Ascending aorta (tissue), 2 donors: ENCODE data around the gene RPL7A. TPM values are rescaled to one million over a fixed set of nuclear protein-coding genes. Genes with fewer than 3 reads are reported as not detected.

Experiments used
- DNase-seq, 2 donors: peaks; one replicate each; pipeline ENCODE4 v3.0.0-alpha.2; 2019; ENCODE audit warnings: low spot score in 2 of 2
- H3K27ac ChIP-seq, 2 donors: fragments of 200-600 bp; sonication (generic); one replicate each; pipeline ENCODE4 v1.5.1; 2016 to 2017; ENCODE audit warnings: mild to moderate bottlenecking in 1 of 2
- H3K27me3 ChIP-seq: fragments of 200-600 bp; sonication (generic); one replicate; pipeline ENCODE4 v1.5.1; 2017
- H3K36me3 ChIP-seq, 2 donors: fragments of 200-600 bp; sonication (generic); one replicate each; pipeline ENCODE4 v1.5.1; 2016
- H3K4me1 ChIP-seq, 2 donors: fragments of 200-600 bp; sonication (generic); one replicate each; pipeline ENCODE4 v1.5.1; 2016 to 2017; ENCODE audit warnings: mild to moderate bottlenecking in 1 of 2
- H3K4me3 ChIP-seq, 2 donors: fragments of 200-600 bp; sonication (generic); one replicate each; pipeline ENCODE4 v1.5.1; 2016 to 2017; ENCODE audit warnings: mild to moderate bottlenecking in 1 of 2
- H3K9me3 ChIP-seq, 2 donors: fragments of 200-600 bp; sonication (generic); one replicate each; pipeline ENCODE4 v1.5.1; 2016
- intact Hi-C: fragments of 100-400 bp; cut with DNase I; formaldehyde crosslinking; loops from one replicate; pipeline ENCODE4 v1.15.1; 2023
- total RNA-seq: library from RNA; depleted of rRNA; stranded (reverse); fragments of >200 nt; gene quantifications from one replicate; pipeline ENCODE4 v1.1.0, GENCODE V29; 2016
- TF ChIP-seq, protein P1 (sequence below), 3 experiments: fragments of 200-600 bp in 2 of 3; fragments of 450-650 bp in 1 of 3; sonication (generic) in 2 of 3; IDR thresholded peaks; one replicate each; pipeline ENCODE4 v1.5.1; 2016 to 2019; ENCODE audit warnings: antibody characterized with exemption in 3 of 3, mild to moderate bottlenecking in 1 of 3, moderate library complexity in 1 of 3

RPL7A gene
- total RNA-seq, 1 donor from 2014 or later: 1,203 TPM

DNA sequence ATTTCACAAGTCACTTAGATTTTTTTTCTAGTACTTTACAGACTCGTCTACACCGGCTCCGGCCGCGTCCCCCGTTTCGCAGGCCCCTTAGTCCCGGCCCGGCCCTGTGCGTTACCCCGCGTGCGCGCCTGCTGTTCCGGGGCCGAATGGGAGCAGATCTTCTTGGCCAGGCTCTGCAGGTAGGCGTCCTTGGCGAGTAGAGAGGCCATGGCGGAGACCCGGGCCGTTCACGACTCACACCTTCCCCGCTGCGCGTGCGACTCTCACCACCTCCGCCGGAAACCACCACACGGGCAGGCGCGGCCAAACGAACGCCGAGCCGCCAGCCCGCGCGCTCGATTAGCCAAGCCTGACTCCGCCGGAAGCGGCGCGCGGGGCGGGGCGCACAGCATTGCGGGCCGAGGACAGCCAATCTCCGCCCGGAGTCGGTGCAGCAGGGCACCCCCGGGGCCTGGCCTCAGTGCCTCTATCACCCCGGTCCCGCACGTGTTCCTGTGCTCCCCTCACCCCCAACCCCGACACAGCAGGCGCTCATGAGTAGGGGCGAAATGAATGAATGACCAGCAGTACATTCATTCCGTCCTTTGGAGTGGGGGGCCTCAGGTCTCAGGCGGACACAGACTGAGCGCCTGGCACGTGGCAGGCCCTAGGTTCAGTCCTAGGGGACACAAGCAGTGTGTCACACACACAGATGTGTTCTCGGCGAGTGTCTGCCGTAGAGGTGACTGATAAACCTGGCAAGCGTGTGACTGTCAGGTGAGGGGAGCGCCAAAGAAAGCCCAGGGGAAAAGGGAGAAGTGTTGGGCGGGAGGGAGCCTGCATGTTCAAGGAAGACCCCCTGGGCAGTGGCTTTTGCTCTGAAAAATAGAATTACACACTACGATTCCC, 11.8 kb upstream of the RPL7A start, which contains the start of gene SURF6:
SURF6 (minus strand) TSS at position 265 of the 888 bp plus-strand sequence; CDS start at position 209, 56 bp downstream.
- intact Hi-C loops: loop anchor here (1.0 to 5.0 kb wide), 5 partner anchors 12 to 689 kb away; partner anchors contain the start of genes BRD3OS, GTF3C5, MED22 and RPL7A
- Histone ChIP-seq H3K27me3 (no peaks in the 10 kb centered on the region), H3K9me3 (no peaks in the 10 kb centered on the region), H3K36me3 (peaks cover 38 to 56% of the 10 kb centered on the region in 2 donors), H3K4me3 (peak within 1 kb of the TSS; percentile 80 to 91), H3K27ac (peak within 1 kb of the TSS; percentile 50 to 57), H3K4me1 (peaks cover 11 to 19% of the 10 kb centered on the region in 2 donors)
- TF ChIP-seq, protein P1, sequence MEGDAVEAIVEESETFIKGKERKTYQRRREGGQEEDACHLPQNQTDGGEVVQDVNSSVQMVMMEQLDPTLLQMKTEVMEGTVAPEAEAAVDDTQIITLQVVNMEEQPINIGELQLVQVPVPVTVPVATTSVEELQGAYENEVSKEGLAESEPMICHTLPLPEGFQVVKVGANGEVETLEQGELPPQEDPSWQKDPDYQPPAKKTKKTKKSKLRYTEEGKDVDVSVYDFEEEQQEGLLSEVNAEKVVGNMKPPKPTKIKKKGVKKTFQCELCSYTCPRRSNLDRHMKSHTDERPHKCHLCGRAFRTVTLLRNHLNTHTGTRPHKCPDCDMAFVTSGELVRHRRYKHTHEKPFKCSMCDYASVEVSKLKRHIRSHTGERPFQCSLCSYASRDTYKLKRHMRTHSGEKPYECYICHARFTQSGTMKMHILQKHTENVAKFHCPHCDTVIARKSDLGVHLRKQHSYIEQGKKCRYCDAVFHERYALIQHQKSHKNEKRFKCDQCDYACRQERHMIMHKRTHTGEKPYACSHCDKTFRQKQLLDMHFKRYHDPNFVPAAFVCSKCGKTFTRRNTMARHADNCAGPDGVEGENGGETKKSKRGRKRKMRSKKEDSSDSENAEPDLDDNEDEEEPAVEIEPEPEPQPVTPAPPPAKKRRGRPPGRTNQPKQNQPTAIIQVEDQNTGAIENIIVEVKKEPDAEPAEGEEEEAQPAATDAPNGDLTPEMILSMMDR (IDR thresholded peaks at IDR 0.05): no peak
- DNase-seq: peak; percentile 46 to 93

DNA sequence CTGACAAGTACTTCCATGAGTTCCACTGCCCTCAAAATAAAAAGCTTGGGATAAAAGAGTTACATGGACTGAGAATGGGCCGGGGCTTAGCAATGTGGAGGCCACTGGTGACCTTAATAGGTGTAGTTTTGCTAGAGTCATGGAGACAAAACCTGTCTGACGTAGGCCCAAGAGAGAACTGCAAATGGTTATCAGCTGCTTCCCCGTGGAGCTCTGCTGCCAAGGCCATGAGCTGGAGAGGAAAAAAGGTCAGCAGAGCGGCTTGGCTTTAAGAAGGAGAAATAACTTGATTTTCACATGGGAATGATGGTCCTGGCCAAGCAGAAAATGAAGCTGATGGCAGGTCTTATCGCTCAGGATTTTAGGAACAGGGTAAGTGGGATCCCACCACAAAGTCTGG, 8.4 kb upstream of the RPL7A start:
- peaks cover 38 to 58% of the 10 kb centered on the region in 2 donors for H3K36me3 ChIP-seq
- TF ChIP-seq, protein P1 (IDR thresholded peaks at IDR 0.05): no peak
- no peak overlapping the region for H3K4me3 ChIP-seq
- H3K4me1 ChIP-seq: peaks cover 11 to 15% of the 10 kb centered on the region in 2 donors
- DNase-seq: no peak
- no peaks in the 10 kb centered on the region for H3K27me3 ChIP-seq
- no peaks in the 10 kb centered on the region for H3K9me3 ChIP-seq
- no peak overlapping the region for H3K27ac ChIP-seq
- intact Hi-C loops: loop anchor here (5.0 to 10.0 kb wide), 2 partner anchors 307 to 985 kb away; partner anchors contain the start of genes GTF3C5 and SETX

DNA sequence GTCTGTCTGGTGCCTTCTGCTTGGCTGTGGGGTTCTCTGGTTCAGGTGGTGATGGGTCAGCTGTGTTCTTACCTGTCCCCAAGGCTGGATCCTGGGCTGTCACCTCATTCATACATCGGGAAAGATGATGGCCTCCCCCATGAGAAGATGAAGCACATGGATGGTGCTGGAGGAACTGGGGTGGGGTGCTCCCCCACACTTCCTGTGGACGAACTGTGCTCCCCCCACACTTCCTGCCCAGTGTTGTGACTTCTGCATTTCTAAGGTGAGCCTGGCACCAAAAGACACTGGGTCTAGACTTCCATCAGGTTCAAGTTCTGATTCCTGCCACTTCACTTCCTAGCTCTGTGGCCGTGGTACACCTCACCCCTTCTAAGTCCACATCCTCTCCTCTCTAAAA, 7.8 kb upstream of the RPL7A start:
- peaks cover 5 to 9% of the 10 kb centered on the region in 2 donors for H3K4me1 ChIP-seq
- peaks cover 40 to 64% of the 10 kb centered on the region in 2 donors for H3K36me3 ChIP-seq
- no peak for DNase-seq
- intact Hi-C loops: loop anchor here (10.0 kb wide), 1 partner anchor 985 kb away; the partner anchor contains the start of gene SETX
- no peaks in the 10 kb centered on the region for H3K9me3 ChIP-seq
- TF ChIP-seq, protein P1 (IDR thresholded peaks at IDR 0.05): no peak
- H3K4me3 ChIP-seq: no peak overlapping the region
- peak overlapping the region in 1 of 2 donors; percentile 9 for H3K27ac ChIP-seq
- H3K27me3 ChIP-seq: no peaks in the 10 kb centered on the region

DNA sequence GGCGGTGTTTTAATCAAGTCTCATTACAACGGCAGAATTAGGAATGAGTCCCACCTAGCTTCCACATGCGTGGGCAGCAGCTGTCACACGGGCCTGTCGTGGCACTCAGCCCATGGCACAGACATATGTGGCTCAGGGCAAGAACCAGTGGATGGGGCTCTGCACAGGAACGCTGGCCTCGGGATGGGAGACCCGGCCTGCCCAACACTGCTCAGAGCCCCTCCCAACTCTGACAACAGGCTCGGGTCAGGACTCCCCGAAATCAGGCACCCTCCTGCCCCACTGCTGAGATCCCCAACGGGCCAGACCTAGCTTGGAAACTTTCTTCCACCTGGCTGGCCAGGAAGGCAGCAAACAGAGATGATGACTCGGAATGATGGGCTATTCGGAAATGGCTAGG, 7.1 kb upstream of the RPL7A start:
- Histone ChIP-seq H3K27ac (peak overlapping the region in 1 of 2 donors; percentile 9), H3K4me3 (peak overlapping the region in 1 of 2 donors; percentile 8), H3K4me1 (peaks cover 4 to 7% of the 10 kb centered on the region in 2 donors), H3K27me3 (no peaks in the 10 kb centered on the region), H3K9me3 (no peaks in the 10 kb centered on the region), H3K36me3 (peaks cover 40 to 66% of the 10 kb centered on the region in 2 donors)
- intact Hi-C loops: loop anchor here (10.0 kb wide), 1 partner anchor 986 kb away; the partner anchor contains the start of gene SETX
- DNase-seq: no peak
- TF ChIP-seq, protein P1 (IDR thresholded peaks at IDR 0.05): no peak

DNA sequence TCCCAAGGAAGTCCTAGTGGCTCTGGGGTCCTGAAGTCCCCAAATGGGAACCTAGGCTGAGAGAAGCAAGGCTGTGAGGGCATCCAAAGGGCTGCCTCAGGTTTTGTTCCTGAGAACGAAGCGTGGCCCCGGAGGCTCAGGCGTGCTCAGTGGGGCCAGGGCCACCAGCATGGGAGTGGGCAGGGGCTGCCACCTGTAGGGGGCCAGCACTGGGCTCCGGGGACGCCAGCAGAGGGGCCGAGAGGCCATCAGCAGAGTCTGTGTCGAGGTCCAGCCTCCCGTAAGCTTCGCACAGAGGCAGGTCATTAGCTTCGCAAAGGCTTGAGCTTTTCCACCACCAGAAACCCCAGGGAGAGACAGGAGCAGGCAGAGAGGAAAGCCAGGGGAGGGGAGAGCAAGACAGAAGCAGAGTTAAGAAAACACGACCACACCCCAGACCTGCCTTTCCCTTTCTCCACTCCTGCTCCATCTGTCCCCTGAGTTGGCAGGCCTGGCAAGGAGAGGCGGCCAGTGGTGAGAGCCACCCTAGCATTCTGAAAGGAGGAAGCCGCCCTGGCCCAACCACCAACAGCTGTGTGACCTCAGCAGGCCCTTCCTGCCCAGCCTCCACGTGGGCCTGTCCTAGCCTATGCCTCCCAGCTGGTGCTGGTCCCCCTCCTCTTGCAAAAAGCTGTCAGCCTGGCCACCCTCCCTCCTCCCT, 6.5 kb upstream of the RPL7A start:
- intact Hi-C loops: loop anchor here (10.0 kb wide), 1 partner anchor 987 kb away; the partner anchor contains the start of gene SETX
- Histone ChIP-seq H3K27me3 (no peaks in the 10 kb centered on the region), H3K9me3 (no peaks in the 10 kb centered on the region), H3K4me1 (peaks cover 7 to 9% of the 10 kb centered on the region in 2 donors), H3K36me3 (peaks cover 40 to 66% of the 10 kb centered on the region in 2 donors), H3K4me3 (peak overlapping the region in 1 of 2 donors; percentile 8), H3K27ac (no peak overlapping the region)
- DNase-seq: peak; percentile 47 to 78
- TF ChIP-seq, protein P1 (IDR thresholded peaks at IDR 0.05): no peak
